SK-N-SH treated with all-trans-retinoic acid at 6 μM for 48 hours (cell line): ENCODE measurements around the gene TTC7B.

Experiments
- ATAC-seq: fragments of 200-7000 bp; cut with Tn5 transposase; 3 replicates; pipeline ENCODE4 v1.9.1; 2020; ENCODE audit warnings: mild to moderate bottlenecking, moderate library complexity
- ARNTL ChIP-seq: fragments of 450-650 bp; formaldehyde crosslinking; IDR thresholded peaks from 2 replicates; pipeline ENCODE4 v1.5.0; 2020; ENCODE audit warnings: low read depth, mild to moderate bottlenecking, moderate library complexity, borderline replicate concordance
- BACH2 ChIP-seq: fragments of 250-450 bp; sonication (Bioruptor Pico); IDR thresholded peaks from 2 replicates; pipeline ENCODE4 v1.9.0; 2021; ENCODE audit warnings: mild to moderate bottlenecking, borderline replicate concordance
- CSDC2 ChIP-seq: fragments of 250-450 bp; sonication (Bioruptor Pico); IDR thresholded peaks from 2 replicates; pipeline ENCODE4 v1.5.0; 2020; ENCODE audit warnings: mild to moderate bottlenecking, moderate library complexity
- ISL1 ChIP-seq: fragments of 250-450 bp; sonication (Bioruptor Pico); IDR thresholded peaks from 2 replicates; pipeline ENCODE4 v2.1.2; 2022; ENCODE audit warnings: mild to moderate bottlenecking, moderate library complexity
- OSR1 ChIP-seq: fragments of 250-450 bp; sonication (Bioruptor Pico); IDR thresholded peaks from 2 replicates; pipeline ENCODE4 v1.8.0; 2022; ENCODE audit warnings: moderate library complexity, mild to moderate bottlenecking, inconsistent platforms
- SNAI2 ChIP-seq: fragments of 250-450 bp; sonication (Bioruptor Pico); IDR thresholded peaks from 2 replicates; pipeline ENCODE4 v1.5.0; 2020; ENCODE audit warnings: mild to moderate bottlenecking, moderate library complexity
- TCF4 ChIP-seq: fragments of 250-450 bp; sonication (Bioruptor Pico); IDR thresholded peaks from 2 replicates; pipeline ENCODE4 v1.8.0; 2021; ENCODE audit warnings: mild to moderate bottlenecking, moderate library complexity, borderline replicate concordance
- TOX ChIP-seq: fragments of 250-450 bp; sonication (Bioruptor Pico); IDR thresholded peaks from 2 replicates; pipeline ENCODE4 v1.8.0; 2021; ENCODE audit warnings: mild to moderate bottlenecking, moderate library complexity, borderline replicate concordance
- ZC3H10 ChIP-seq: fragments of 250-450 bp; sonication (Bioruptor Pico); IDR thresholded peaks from 2 replicates; pipeline ENCODE4 v1.5.1; 2021; ENCODE audit warnings: mild to moderate bottlenecking, moderate library complexity
- ZFP3 ChIP-seq: fragments of 250-450 bp; sonication (Bioruptor Pico); IDR thresholded peaks from 2 replicates; pipeline ENCODE4 v1.5.0; 2020; ENCODE audit warnings: mild to moderate bottlenecking, moderate library complexity
- ZFP30 ChIP-seq: fragments of 450-650 bp; formaldehyde crosslinking; IDR thresholded peaks from 2 replicates; pipeline ENCODE4 v1.5.0; 2022; ENCODE audit warnings: mild to moderate bottlenecking, moderate library complexity
- ZNF565 ChIP-seq: fragments of 450-650 bp; formaldehyde crosslinking; conservative IDR thresholded peaks from 2 replicates; pipeline ENCODE4 v1.5.0; 2020; ENCODE audit warnings: low read depth, mild to moderate bottlenecking, moderate library complexity
- ZNF70 ChIP-seq: fragments of 450-650 bp; formaldehyde crosslinking; IDR thresholded peaks from 2 replicates; pipeline ENCODE4 v1.5.0; 2020; ENCODE audit warnings: mild to moderate bottlenecking, moderate library complexity
- ZNF8 ChIP-seq: fragments of 450-650 bp; formaldehyde crosslinking; IDR thresholded peaks from 2 replicates; pipeline ENCODE4 v1.5.0; 2020; ENCODE audit warnings: mild to moderate bottlenecking, moderate library complexity
- TF ChIP-seq, protein P1 (sequence below): fragments of 250-450 bp; sonication (Bioruptor Pico); IDR thresholded peaks from 2 replicates; pipeline ENCODE4 v1.5.1; 2020; ENCODE audit warnings: low read depth, mild to moderate bottlenecking, moderate library complexity
- TF ChIP-seq, protein P2 (sequence below): fragments of 250-450 bp; sonication (Bioruptor Pico); IDR thresholded peaks from 2 replicates; pipeline ENCODE4 v1.5.0; 2020; ENCODE audit warnings: mild to moderate bottlenecking, moderate library complexity
- TF ChIP-seq, protein P3 (sequence below): fragments of 250-450 bp; sonication (Bioruptor Pico); IDR thresholded peaks from 2 replicates; pipeline ENCODE4 v1.5.1; 2021; ENCODE audit warnings: mild to moderate bottlenecking, moderate library complexity
- TF ChIP-seq, protein P4 (sequence below): fragments of 250-450 bp; sonication (Bioruptor Pico); IDR thresholded peaks from 2 replicates; pipeline ENCODE4 v1.8.0; 2021; ENCODE audit warnings: low read depth, mild to moderate bottlenecking, moderate library complexity, borderline replicate concordance
- TF ChIP-seq, protein P5 (sequence below): fragments of 250-450 bp; sonication (Bioruptor Pico); IDR thresholded peaks from 2 replicates; pipeline ENCODE4 v1.8.0; 2020; ENCODE audit warnings: mild to moderate bottlenecking, moderate library complexity, borderline replicate concordance

The TTC7B gene

DNA sequence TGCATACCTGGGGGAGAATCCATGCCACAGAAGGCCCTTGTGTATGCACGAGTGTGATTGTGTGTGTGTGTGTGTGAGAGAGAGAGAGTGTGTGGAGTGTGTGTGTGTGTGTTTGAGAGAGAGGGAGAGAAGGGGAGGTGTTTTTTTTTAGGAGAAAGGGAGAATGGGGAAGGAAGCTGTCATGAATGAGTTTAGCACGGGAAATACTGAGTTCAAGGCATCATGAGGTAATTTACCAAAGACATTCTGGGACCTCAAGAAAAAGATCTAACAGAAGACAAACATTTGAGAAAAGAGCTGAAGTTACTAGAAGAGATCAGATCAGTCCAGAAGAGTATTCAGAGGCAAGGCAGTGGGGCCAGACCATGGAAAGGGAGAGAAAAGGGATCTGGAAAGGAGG is 157.1 kb downstream of the TTC7B start (continued):
- TF ChIP-seq OSR1 (CRISPR knock-in tag) (no peak), ZC3H10 (no peak)

DNA sequence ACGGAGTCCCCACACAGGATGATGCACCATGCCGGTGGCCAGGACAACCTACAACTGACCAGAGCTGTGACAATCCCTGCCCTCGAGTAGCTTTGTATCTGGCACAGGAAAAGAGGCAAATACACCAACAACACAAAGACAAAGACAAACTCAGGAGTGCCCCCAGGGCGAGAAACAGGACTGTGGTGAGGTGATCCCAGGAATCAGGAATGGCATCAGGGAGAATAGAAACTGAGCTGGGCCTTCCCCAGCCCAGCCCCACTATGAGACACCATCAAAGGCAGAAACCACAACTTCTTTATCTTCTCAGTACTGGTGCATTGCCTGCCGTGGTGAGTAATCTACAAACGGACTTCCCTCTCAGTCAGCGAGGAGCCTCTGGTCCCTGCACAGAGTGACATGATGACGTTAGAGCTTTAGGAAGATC is 157.7 kb downstream of the TTC7B start:
- ATAC-seq = peak; percentile 57
- TF ChIP-seq, protein P1, sequence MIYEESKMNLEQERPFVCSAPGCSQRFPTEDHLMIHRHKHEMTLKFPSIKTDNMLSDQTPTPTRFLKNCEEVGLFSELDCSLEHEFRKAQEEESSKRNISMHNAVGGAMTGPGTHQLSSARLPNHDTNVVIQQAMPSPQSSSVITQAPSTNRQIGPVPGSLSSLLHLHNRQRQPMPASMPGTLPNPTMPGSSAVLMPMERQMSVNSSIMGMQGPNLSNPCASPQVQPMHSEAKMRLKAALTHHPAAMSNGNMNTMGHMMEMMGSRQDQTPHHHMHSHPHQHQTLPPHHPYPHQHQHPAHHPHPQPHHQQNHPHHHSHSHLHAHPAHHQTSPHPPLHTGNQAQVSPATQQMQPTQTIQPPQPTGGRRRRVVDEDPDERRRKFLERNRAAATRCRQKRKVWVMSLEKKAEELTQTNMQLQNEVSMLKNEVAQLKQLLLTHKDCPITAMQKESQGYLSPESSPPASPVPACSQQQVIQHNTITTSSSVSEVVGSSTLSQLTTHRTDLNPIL (CRISPR knock-in tag) = no peak
- TF ChIP-seq SNAI2 (CRISPR knock-in tag) (no peak), BACH2 (CRISPR knock-in tag) (no peak), CSDC2 (CRISPR knock-in tag) (no peak), TCF4 (CRISPR knock-in tag) (no peak), ZFP30 (CRISPR knock-in tag) (no peak), ZC3H10 (no peak), ZNF70 (CRISPR knock-in tag) (no peak), ZNF8 (CRISPR knock-in tag) (no peak), ARNTL (CRISPR knock-in tag) (no peak), ISL1 (CRISPR knock-in tag) (no peak), ZNF565 (CRISPR knock-in tag) (no peak)
- TF ChIP-seq, protein P2, sequence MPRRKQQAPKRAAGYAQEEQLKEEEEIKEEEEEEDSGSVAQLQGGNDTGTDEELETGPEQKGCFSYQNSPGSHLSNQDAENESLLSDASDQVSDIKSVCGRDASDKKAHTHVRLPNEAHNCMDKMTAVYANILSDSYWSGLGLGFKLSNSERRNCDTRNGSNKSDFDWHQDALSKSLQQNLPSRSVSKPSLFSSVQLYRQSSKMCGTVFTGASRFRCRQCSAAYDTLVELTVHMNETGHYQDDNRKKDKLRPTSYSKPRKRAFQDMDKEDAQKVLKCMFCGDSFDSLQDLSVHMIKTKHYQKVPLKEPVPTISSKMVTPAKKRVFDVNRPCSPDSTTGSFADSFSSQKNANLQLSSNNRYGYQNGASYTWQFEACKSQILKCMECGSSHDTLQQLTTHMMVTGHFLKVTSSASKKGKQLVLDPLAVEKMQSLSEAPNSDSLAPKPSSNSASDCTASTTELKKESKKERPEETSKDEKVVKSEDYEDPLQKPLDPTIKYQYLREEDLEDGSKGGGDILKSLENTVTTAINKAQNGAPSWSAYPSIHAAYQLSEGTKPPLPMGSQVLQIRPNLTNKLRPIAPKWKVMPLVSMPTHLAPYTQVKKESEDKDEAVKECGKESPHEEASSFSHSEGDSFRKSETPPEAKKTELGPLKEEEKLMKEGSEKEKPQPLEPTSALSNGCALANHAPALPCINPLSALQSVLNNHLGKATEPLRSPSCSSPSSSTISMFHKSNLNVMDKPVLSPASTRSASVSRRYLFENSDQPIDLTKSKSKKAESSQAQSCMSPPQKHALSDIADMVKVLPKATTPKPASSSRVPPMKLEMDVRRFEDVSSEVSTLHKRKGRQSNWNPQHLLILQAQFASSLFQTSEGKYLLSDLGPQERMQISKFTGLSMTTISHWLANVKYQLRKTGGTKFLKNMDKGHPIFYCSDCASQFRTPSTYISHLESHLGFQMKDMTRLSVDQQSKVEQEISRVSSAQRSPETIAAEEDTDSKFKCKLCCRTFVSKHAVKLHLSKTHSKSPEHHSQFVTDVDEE (CRISPR knock-in tag) = no peak
- TF ChIP-seq, protein P3, sequence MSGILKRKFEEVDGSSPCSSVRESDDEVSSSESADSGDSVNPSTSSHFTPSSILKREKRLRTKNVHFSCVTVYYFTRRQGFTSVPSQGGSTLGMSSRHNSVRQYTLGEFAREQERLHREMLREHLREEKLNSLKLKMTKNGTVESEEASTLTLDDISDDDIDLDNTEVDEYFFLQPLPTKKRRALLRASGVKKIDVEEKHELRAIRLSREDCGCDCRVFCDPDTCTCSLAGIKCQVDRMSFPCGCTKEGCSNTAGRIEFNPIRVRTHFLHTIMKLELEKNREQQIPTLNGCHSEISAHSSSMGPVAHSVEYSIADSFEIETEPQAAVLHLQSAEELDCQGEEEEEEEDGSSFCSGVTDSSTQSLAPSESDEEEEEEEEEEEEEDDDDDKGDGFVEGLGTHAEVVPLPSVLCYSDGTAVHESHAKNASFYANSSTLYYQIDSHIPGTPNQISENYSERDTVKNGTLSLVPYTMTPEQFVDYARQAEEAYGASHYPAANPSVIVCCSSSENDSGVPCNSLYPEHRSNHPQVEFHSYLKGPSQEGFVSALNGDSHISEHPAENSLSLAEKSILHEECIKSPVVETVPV (CRISPR knock-in tag) = no peak
- TF ChIP-seq, protein P4, sequence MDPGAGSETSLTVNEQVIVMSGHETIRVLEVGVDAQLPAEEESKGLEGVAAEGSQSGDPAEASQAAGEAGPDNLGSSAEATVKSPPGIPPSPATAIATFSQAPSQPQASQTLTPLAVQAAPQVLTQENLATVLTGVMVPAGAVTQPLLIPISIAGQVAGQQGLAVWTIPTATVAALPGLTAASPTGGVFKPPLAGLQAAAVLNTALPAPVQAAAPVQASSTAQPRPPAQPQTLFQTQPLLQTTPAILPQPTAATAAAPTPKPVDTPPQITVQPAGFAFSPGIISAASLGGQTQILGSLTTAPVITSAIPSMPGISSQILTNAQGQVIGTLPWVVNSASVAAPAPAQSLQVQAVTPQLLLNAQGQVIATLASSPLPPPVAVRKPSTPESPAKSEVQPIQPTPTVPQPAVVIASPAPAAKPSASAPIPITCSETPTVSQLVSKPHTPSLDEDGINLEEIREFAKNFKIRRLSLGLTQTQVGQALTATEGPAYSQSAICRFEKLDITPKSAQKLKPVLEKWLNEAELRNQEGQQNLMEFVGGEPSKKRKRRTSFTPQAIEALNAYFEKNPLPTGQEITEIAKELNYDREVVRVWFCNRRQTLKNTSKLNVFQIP (CRISPR knock-in tag) = no peak

DNA sequence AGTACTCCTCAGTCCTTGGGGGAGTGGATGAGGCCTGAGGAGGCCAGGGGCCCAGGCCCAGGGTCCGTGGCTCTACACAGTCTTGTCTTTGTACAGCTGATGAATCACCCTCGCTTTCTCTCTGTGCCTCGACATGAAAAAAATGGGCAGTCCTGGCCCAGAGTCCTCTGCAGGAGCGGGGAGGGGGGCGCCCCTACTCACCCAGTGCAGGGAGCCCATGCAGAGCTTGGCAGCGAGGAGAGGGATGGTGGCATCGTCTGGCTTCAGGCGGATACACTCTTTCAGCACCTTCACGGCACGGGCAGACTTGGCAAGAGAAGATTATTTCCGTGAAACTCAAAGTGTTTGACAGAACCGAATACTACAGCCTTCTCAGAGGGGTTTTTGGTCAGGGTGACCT is 159.3 kb downstream of the TTC7B start:
- ATAC-seq = no peak
- TF ChIP-seq, protein P5, sequence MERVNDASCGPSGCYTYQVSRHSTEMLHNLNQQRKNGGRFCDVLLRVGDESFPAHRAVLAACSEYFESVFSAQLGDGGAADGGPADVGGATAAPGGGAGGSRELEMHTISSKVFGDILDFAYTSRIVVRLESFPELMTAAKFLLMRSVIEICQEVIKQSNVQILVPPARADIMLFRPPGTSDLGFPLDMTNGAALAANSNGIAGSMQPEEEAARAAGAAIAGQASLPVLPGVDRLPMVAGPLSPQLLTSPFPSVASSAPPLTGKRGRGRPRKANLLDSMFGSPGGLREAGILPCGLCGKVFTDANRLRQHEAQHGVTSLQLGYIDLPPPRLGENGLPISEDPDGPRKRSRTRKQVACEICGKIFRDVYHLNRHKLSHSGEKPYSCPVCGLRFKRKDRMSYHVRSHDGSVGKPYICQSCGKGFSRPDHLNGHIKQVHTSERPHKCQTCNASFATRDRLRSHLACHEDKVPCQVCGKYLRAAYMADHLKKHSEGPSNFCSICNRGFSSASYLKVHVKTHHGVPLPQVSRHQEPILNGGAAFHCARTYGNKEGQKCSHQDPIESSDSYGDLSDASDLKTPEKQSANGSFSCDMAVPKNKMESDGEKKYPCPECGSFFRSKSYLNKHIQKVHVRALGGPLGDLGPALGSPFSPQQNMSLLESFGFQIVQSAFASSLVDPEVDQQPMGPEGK (CRISPR knock-in tag) = no peak
- no peak for TF ChIP-seq ISL1 (CRISPR knock-in tag)
- TF ChIP-seq ARNTL (CRISPR knock-in tag) = no peak
- no peak for TF ChIP-seq CSDC2 (CRISPR knock-in tag)
- TF ChIP-seq ZFP30 (CRISPR knock-in tag) = no peak
- no peak for TF ChIP-seq SNAI2 (CRISPR knock-in tag)
- TF ChIP-seq ZFP3 (CRISPR knock-in tag) = no peak
- TF ChIP-seq ZNF70 (CRISPR knock-in tag) = no peak
- TF ChIP-seq TCF4 (CRISPR knock-in tag) = no peak
- TF ChIP-seq TOX = no peak
- TF ChIP-seq, protein P2 (CRISPR knock-in tag) = no peak
- TF ChIP-seq, protein P1 (CRISPR knock-in tag) = no peak
